GM18508 (cell line): ENCODE results near the gene STK11IP.

Experiments
- ATAC-seq: cut with Tn5 transposase; IDR thresholded peaks from one replicate; pipeline ENCODE4 v1.9.1; 2021; ENCODE audit warnings: moderate number of reproducible peaks; ENCODE audit not compliant: insufficient read depth, unreplicated experiment

Gene STK11IP

DNA sequence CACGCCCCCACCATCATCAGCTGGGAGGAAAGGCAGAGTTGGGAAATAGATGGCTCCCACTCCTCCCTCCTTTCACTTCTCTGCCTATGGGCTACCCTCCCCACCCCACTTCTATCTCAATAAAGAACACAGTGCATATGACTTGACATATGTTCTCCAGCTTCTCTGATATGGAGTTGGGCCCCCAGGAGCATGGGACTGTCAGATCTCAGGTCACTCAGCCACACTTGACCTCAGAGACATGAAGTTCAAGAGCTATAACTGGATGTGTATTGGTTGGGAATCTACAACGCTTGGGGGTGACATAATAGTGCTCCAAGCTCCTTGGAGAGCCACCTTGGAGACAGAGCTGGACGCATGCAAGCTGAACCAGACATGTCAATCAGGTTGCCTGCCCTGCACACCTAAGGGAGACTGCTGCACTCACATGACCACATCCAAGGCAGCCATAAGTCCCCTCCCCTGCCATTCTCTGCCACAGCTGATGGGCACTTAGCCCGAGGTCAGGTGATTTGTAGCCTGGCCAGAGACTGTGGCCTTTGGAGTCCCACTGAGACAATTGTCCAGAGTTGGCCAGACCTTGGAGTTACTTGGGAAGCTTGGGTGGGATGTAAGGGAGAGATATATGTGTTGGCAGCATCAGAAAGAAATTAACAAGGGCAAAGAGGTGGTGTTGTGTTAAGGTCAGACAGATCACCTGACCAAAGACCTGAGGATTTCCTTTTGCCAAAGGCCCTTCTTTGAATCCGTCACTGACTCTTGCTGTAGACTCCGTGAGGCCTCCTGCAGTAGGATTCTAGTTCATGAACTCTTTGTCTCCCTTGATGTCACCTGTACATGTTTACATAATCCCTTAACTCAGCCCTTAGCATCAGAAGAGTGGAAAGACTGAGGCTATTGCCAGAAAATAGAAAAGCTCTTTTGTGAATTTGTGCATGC is 21.8 kb upstream of the STK11IP start:
- no peak for ATAC-seq

DNA sequence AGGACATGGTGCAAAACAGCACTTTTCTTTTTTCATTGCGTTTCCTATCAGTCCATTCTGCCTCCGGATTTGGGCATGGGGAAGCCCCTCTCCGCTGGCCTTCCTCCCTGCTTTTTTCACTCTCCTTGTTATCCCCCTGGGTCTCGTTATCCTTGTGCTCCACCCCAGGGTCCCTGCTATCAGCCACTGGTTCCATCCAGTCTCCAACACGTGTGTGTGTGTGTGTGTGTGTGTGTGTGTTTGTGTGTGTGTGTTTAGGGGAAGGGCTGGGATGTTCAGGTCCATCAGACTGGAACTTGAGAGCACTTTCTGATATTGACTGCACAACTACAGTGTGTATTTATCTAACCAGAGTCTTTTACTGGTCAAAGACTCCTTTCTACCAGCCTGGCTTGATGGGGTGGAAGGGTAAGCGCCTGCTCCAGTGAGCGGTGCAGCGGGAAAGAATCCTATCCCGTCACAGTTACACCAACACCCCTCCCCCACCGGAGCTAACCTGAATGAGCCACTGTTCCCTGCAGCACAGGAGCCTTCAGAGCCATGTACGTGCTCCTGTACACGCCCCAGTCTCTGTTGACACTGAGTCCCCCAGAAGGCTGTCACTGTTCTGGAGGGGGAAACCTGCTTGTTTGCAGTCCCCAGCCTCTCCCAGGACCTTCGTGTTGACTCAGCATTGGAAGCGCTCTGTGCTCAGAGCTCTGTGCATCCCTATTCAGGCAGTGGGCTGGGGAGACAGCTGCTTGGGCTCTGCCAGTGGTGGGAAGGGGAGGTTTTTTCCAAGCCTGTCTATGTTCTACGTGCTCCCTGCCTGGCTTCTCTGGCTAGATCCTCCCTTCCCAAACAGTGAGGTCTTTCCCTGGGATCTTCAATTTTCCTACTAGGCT is 20.9 kb upstream of the STK11IP start:
- no peak for ATAC-seq

DNA sequence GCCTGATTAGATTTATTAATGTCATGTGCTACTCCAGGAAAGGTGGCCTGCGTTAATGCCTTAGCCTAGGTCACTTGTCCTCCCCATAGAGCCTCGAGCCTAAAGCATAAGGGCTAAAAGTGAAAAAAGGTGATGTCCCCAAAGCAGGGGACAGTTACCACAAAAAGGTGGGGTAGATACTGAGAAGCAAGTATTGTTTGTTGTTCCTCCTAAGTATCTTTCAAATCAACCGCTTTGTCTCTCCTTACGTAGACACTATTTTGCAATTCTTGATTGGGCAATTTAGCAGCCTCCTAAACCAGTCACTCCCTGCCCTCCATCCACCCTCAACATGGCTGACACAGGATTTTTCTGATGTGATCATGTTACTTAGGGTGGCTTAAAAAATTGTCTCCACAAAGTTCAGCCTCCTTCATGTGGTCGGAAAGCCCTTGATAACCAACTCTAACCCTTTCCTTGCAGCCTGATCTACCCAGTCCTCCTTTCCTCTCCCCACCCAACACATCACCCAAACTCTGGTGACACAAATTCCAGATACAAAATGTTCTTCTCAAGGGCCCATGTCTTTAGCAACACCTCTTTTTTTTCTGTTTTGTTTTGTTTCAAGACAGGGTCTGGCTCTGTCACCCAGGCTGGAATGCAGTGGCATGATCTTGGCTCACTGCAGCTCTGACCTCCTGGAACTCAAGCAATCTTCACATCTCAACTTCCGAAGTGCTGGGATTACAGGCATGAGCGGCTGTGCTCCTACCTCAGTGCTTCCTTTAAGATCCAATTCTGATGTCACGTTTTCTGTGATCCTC is 18.6 kb upstream of the STK11IP start:
- ATAC-seq, result no peak

DNA sequence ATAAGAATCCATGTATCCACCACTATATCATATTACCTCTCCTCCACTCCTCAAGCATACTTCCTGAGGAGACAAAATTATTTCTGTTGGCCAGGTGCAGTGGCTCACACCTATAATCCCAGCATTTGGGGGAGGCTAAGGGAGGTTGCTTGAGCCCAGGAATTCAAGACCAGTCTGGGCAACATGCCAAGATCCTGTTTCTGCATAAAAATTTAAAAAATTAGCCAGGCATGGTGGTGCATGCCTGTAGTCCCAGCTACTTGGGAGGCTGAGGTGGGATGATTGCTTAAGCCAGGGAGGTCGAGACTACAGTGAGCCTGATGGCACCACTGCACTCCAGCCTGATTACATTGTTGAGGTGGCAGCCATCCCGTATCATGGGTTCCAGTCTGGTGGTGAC is 16.3 kb upstream of the STK11IP start:
- ATAC-seq, result no peak

DNA sequence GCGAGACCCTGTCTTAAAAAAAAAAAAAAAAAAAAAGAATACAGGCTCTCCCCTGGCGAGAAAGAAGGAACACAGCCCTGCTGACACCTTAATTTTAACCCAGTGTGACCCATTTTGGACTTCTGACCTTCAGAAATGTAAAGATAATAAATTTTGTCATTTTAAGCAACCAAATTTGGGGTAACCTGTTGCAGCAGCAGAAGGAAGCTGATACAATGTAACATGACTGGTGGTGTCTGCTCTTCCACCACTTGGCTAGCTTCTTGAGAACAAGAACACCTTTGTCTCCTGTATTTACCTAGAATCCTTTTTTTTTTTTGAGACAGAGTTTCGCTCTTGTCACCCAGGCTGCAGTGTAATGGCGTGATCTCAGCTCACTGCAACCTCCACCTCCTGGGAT is 6.6 kb upstream of the STK11IP start:
- ATAC-seq, result no peak

DNA sequence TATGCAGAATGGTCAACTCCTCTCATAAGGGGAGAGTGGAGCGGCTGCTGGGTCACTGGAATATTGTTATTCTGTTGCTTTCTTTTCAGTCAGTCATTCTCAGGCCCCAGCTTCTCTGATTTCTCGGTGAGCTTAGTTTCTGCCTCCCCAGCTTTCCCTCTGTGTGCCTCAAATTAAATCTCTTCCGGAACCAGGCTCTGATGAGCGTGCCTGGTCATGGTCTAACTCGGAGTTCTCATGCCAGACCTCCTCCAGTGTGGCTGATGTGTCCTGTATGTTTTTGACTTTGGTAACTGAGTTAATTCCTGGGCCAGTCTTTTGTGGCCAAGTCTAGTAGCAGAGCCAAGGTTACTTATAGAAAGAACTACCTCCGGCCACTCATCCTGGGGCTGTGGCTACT is 4.9 kb upstream of the STK11IP start:
- ATAC-seq, result no peak

DNA sequence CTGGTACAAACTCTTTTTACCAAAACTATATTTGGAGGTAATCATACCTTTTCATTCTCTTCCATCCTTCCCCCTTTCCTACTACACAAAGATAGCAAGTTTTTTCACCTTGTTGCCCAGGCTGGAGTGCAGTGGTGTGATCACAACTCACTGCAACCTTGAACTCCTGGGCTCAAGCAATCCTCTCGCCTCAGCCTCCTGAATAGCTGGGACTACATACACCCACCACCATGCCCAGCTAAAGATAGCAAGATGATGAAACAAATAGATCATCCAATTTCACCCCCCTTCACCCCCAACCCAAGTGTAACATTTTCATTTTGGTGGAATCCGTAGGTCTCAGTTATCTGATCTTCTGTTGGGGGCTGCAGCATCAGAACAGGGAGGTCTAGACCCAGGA is 4.5 kb upstream of the STK11IP start:
- no peak for ATAC-seq

DNA sequence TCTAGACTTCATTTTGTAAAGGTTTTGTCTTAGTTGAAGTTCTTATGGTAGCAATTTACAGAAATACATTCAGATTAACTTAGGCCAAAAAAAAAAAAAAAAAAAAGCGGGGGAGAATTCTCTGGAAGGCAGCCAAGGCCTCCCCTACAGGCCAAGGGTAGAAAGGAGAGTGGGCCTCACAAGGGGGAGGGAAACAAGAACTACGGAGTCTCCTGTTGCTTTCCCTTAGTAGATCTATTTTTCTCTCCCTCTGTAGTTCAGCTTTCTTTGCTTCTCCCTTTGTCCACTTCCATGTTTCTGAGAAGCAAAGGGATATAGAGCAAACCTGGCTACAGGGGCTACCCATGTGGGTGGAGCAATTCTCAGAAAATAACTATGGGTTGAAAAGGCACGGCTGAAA is 2.4 kb upstream of the STK11IP start:
- ATAC-seq, result no peak

DNA sequence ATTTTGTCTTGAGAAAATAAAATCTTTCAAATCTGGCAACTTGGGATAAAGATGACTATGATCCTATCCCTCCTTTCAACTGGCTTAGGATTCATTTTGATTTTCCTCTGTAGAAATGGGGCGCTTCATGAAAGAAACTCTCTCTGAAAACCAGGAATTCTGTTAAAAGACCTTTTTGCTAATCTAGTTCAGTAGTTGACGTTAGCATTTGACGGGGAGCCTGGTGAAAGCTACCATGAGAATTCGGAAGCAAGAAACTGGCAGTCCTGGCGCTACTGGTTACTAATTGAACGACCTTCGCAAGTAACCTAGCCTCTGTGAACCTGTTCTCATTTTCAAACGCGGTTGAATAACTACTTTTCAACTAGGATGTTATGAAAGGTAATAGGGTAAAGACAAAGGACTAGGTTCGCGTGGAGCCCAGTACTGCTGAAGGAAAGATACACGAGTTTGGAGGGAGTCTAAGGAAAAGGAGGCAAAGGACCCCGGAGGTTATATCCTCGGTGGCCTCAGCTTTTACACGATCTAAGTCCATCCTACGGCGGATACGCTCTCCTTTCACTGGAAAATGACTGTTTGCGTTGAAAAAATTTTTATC is 604 bp upstream of the STK11IP start:
- peak; percentile 6 for ATAC-seq

DNA sequence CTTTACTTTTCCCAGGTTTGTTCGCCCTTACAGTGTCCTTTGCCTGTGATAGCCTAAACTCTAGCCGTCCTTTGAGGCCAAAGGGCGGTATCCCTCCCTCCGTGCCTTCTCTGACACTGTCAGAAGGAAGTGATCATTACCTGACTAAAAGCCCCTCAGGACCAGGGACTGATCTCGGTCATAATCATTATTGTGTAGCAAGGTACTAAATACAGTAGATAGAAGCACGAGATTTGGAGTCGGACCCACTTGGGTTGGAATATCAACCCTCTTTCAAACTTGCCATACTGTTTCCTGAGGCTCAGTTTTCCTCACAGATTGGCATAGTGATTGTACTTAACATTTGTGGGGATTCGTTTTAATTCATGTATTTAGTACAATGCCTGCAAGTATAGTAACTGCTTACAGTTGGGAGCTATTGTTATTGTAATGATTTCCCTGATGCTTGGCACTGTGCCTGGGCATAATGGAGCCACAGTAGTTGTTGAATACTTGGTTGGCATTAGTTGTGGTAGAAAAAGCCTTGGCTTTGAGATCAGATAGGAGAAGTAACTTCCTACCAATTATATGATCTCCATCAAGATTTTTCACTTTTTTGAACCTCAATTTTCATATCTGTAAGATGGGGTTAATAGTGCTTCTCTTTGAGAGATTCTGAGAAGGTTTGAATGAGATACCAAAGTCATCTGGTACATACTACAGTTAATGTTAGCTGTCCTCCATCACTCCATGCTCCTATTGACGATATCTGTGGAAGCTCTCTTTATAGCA is 836 bp downstream of the STK11IP start:
- peak; percentile 20 for ATAC-seq

DNA sequence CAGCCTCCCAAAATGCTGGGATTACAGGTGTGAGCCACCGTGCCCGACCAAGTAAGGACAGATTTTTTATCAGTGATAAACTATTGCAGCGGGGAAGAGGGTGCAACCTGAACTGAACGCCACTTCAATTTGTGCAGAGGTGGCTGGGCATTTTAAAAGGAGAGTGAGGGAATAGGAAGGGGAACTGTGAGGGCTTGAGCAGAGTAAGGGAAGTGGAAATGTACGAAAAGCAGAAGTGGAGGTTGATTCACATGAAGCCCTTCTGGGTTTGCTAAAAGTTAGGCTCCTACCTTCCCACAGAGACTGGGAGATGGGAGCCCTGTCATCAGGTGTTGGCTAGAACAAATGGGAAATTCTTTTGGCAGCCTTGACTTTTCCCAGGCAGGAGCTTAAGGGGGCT is 6.1 kb downstream of the STK11IP start:
- ATAC-seq, result no peak

DNA sequence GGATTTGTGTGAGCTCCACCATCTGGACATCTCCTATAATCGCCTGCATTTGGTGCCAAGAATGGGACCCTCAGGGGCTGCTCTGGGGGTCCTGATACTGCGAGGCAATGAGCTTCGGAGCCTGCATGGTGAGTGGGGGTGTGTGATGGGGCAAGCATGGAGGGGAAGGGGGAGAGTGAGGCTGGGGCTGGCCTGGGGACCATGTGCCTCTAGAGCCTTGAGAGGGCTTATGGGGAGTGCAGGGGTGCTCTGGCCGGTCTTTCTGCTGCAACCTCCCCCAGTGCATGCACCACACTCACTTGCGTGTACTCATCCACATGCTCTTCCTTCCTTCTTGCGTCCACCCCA is 7.9 kb downstream of the STK11IP start:
- no peak for ATAC-seq

DNA sequence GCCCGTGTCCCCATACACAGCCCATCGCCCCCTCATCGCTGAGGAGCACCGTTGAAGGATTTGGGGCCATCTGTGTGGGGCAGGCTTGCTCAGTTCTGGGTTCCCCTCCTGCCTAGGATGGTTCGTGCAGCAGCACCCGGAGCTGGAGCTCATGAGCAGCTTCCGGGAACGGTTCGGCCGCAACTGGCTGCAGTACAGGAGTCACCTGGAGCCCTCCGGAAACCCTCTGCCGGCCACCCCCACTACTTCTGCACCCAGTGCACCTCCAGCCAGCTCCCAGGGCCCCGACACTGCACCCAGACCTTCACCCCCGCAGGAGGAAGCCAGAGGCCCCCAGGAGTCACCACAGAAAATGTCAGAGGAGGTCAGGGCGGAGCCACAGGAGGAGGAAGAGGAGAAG is 10.3 kb downstream of the STK11IP start:
- no peak for ATAC-seq

DNA sequence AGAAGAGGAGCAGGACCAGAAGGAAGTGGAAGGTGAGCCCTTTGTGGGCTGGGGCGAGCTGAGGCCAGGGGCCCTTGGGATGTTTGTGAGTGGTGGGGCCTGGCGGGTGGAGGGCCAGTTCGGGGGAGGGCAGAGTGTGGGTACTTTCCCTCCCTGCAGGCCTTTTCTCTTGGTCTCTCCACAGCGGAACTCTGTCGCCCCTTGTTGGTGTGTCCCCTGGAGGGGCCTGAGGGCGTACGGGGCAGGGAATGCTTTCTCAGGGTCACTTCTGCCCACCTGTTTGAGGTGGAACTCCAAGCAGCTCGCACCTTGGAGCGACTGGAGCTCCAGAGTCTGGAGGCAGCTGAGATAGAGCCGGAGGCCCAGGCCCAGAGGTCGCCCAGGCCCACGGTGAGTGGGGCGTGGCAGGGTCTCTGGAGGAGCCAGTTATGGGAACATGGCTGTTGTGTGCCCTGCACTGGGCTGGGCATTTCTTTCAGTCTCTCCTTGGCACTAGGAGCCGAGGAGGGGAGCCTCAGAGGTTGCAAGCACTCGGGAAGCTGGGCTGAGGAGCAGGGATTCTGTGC is 10.8 kb downstream of the STK11IP start:
- ATAC-seq, result no peak

DNA sequence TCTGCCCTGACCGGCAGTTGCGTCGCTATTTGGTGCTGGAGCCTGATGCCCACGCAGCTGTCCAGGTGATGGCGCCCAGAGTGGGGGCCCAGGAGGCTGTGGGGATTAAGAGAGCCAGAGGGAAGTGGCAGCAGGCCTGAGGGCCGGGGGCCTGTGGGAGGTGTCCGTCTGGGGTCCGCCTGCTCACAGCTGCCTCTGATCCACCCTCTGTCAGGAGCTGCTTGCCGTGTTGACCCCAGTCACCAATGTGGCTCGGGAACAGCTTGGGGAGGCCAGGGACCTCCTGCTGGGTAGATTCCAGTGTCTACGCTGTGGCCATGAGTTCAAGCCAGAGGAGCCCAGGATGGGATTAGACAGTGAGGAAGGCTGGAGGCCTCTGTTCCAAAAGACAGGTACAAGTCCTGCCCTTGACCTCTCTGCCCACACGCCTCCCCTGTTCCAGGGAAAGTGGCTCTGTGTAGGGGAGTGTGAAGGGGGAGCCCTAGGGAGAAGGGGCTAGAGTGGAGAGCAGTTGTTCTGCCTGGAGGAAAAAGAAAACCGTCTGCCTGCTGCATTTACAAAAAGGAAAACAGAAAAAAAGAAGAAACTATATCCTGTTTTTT is 11.6 kb downstream of the STK11IP start:
- no peak for ATAC-seq

DNA sequence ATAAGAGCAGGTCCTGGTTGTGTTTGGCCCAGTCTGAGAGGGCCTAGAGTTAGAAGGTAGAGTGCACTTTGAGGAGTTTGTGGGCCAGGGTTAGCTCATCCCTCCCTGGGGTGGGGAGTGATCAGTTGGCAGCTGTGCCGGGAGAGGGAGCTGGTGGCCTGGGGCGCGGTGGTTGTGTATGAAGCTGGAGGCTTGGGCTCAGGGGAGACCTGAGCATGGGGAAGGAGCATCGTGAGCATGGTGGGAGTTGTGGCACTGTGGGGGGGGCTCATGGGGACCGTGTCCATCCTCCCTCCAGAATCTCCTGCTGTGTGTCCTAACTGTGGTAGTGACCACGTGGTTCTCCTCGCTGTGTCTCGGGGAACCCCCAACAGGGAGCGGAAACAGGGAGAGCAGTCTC is 13.6 kb downstream of the STK11IP start:
- ATAC-seq, result no peak

DNA sequence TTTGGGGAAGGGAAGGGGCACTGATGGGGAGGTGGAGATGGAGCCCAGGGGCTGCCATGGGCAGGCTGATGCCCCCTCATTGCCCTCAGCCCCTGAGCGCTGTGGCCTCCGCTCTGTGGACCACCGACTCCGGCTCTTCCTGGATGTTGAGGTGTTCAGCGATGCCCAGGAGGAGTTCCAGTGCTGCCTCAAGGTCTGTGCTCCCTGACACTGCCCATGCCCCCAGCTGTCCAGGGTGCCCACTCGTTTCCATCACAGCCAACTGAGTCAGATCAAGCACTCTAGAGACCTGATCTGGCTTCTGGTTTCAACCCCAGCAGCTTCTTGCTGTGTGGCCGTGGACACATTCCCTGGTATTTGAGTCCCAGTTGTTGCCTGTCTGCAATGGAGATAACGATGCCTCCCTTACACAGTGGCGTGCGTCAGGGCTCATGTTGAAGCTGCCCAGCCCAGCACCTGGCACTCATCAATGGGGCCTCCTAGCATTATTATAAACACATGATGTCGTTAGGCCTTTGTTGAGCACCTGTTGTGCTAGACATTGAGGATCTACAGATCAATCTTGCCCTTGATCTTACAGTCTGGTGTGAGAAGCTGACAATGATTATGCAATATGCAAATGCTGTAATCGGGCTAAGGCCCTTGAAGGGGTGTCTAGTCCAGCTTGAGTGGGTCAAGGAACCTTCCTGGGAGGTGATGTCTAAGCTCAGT is 14.4 kb downstream of the STK11IP start:
- ATAC-seq, result no peak

DNA sequence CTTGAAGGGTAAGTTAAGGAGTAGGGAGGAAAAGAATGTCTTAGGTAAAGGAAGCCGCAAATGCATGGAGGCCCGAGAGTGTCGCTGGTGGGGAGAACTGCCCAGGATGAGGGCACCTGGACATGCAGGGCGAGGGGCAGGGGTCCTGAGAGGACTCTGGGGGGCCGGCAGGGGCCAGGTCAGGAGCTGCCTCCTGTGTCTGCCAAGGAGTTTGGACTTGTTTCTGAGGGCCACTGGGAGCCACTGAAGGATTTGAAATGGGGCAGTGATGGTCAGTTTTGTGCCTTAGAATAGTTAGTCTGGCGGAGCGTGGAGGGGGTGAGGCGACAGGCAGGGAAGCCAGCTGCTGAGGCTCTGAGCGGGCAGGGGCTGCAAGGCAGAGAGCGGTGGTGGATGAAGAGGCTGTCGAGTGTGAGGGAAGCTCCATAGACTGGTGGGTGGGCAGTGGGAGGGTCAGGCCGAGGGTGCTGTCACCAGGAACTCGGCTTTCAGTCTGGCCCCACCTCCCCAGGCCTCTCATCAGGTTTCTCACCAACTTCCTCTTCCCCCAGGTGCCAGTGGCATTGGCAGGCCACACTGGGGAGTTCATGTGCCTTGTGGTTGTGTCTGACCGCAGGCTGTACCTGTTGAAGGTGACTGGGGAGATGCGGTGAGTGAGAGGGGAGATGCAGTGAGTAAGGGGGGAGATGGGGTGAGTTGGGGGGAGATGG is 15.1 kb downstream of the STK11IP start:
- ATAC-seq, result no peak
